K562 (cell line): ENCODE results near the gene PGA3.
"Not testable (repeated sequence)": the region's sequence is repeated elsewhere in the genome, so short reads cannot be mapped to it uniquely, and the experiment has no call there.

Experiments used
- BDP1 ChIP-seq: IDR thresholded peaks from 3 replicates; pipeline ENCODE4 v1.6.1; 2011; ENCODE audit not compliant: insufficient read length, insufficient read depth
- EZH2 ChIP-seq: IDR thresholded peaks from 2 replicates; pipeline ENCODE4 v1.6.1; 2012; ENCODE audit warnings: low read depth, mild to moderate bottlenecking, inconsistent platforms, low read length, borderline replicate concordance
- GABPA ChIP-seq: fragments of 200-800 bp; sonication (Bioruptor generic); conservative IDR thresholded peaks from 2 replicates; pipeline ENCODE4 v1.6.1; 2016; ENCODE audit warnings: low read depth, missing genetic modification characterization, missing compliant biosample characterization
- RUNX1 ChIP-seq: sonication (generic); IDR thresholded peaks from 2 replicates; pipeline ENCODE4 v1.6.1; 2016; ENCODE audit warnings: antibody characterized with exemption, low read depth
- SIN3A ChIP-seq, 2 experiments: fragments of 150-350 bp in 1 of 2; IDR thresholded peaks; 2 replicates each; pipeline ENCODE4 v1.6.1; 2011 to 2016; ENCODE audit warnings: borderline replicate concordance in 2 of 2, low read depth in 2 of 2, low read length in 2 of 2, mild to moderate bottlenecking in 2 of 2, moderate library complexity in 2 of 2; ENCODE audit not compliant: control insufficient read depth in 1 of 2
- SREBF1 ChIP-seq: fragments of 150-350 bp; IDR thresholded peaks from 2 replicates; pipeline ENCODE4 v1.6.1; 2014; ENCODE audit warnings: antibody characterized with exemption, low read depth, low read length, borderline replicate concordance
- SREBF2 ChIP-seq: sonication (generic); formaldehyde crosslinking; IDR thresholded peaks from 2 replicates; pipeline ENCODE4 v1.4.0; 2020; ENCODE audit warnings: mild to moderate bottlenecking, missing genetic modification reagents
- TF ChIP-seq, protein P1 (sequence below): sonication (generic); formaldehyde crosslinking; IDR thresholded peaks from 2 replicates; pipeline ENCODE4 v1.8.0; 2022; ENCODE audit warnings: mild to moderate bottlenecking, missing genetic modification reagents
- TF ChIP-seq, protein P2 (sequence below): fragments of 250-450 bp; sonication (Bioruptor Pico); IDR thresholded peaks from 2 replicates; pipeline ENCODE4 v1.5.0; 2021; ENCODE audit warnings: mild to moderate bottlenecking, moderate library complexity
- TF ChIP-seq, protein P3 (sequence below): fragments of 450-650 bp; formaldehyde crosslinking; IDR thresholded peaks from 2 replicates; pipeline ENCODE4 v1.4.0; 2020; ENCODE audit warnings: mild to moderate bottlenecking, moderate library complexity

DNA sequence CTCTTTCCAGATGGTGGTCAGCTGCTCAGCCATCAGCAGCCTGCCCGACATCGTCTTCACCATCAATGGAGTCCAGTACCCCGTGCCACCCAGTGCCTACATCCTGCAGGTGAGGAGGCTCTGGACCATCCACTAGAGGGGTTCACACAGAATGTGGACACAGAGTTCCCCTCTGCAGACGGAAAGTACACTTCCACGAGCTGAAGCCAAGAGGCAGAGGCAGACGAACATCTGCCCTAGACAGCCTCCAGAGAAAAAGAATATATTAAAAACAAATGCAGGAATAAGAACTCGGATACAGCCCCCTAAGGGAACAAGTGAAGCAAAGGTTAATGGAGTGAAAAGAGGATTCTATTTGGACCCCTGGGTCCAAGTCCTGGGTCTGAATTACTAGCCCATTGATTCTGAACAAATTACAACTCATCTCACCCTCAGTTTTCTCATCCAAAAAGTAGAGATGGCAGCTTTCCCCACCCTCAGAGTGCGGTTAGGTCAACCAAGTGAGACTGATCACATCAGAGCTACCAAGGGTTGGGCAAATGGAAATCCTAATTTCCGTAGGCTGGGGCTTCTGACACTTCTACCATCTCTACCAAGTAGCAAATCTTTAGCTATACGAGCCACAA lies 8.1 kb downstream of the PGA3 start:
- not testable (repeated sequence) for TF ChIP-seq EZH2; RUNX1; SIN3A (IDR thresholded peaks at IDR 0.05; ENCODE audit: borderline replicate concordance in 2 of 2, control insufficient read depth in 1 of 2, low read depth in 2 of 2, low read length in 2 of 2); GABPA (tag); SREBF2 (CRISPR knock-in tag); SREBF1; BDP1
- TF ChIP-seq, protein P1, sequence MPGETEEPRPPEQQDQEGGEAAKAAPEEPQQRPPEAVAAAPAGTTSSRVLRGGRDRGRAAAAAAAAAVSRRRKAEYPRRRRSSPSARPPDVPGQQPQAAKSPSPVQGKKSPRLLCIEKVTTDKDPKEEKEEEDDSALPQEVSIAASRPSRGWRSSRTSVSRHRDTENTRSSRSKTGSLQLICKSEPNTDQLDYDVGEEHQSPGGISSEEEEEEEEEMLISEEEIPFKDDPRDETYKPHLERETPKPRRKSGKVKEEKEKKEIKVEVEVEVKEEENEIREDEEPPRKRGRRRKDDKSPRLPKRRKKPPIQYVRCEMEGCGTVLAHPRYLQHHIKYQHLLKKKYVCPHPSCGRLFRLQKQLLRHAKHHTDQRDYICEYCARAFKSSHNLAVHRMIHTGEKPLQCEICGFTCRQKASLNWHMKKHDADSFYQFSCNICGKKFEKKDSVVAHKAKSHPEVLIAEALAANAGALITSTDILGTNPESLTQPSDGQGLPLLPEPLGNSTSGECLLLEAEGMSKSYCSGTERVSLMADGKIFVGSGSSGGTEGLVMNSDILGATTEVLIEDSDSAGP (CRISPR knock-in tag) = not testable (repeated sequence)
- TF ChIP-seq, protein P2, sequence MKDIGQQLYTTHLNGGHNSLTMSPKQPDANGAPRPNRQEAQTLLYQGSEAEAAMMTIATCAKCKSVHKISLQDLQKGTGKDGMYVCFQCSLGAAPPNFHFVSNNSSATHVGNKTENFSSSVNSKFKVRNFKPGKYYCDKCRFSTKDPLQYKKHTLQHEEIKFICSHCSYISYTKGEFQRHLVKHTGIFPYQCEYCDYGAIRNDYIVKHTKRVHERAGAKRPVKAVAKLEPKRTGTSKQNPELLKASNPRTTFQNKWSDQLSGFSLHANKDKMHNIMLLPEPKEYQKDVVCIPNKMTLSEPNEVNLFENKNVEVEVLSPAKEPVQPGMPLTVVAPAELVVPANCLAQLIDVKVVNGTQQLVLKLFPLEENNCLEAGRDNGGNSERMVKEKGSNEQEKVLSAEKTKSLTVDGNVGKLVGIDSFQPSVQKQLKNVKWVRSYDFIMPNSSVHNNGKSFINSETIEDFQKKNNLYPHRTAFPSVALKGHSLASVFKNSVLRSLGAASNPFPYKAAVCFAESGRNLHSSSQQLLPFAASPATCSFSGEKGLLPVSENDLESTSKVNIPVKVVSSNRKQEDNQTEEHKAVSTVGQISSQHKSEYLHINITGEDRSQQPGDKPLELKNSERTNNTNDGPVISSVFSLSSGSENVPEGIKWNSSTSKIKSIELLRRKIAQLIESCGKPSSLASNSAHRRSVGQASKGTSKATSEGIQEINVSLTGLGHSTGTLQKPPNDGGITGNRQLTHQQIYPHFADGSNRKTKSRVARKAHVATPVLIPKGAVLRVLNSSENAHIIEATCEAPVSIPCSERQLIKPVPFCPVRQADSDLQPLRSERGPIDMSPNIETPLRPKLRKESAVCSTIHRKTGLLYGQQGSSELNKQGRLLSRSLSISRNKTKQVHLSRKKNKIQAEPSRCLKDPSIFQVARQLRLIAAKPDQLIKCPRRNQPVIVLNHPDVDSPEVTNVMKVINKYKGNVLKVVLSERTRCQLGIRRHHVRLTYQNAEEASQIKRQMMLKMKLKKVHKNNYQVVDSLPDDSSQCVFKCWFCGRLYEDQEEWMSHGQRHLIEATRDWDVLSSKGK = not testable (repeated sequence)
- TF ChIP-seq, protein P3, sequence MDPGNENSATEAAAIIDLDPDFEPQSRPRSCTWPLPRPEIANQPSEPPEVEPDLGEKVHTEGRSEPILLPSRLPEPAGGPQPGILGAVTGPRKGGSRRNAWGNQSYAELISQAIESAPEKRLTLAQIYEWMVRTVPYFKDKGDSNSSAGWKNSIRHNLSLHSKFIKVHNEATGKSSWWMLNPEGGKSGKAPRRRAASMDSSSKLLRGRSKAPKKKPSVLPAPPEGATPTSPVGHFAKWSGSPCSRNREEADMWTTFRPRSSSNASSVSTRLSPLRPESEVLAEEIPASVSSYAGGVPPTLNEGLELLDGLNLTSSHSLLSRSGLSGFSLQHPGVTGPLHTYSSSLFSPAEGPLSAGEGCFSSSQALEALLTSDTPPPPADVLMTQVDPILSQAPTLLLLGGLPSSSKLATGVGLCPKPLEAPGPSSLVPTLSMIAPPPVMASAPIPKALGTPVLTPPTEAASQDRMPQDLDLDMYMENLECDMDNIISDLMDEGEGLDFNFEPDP (CRISPR knock-in tag) = not testable (repeated sequence)
